Measurements from ENCODE around the gene ACBD6.

DNA sequence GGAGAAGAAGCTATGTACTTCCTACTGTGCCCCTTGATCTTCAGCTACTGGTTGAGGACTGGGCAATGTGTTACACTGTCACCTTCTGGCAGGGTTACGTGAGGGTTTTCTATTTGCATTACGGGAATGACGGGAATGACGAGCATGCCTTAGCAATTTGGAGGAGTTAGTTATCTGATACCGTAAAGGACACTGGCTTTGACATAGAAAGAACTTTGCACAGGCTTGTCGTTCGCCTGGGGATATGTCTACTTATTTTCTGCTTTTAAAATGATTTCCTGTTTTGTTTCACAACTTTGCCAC lies 19.8 kb upstream of the ACBD6 start:
- no peak for TF ChIP-seq CTCF (conservative IDR thresholded peaks at IDR 0.05; ENCODE audit: low read depth, low read length)
- no peak for TF ChIP-seq USF2 (IDR thresholded peaks at IDR 0.05; ENCODE audit: low read depth, low read length)
- no peak for TF ChIP-seq NFE2L2 (IDR thresholded peaks at IDR 0.05; ENCODE audit: low read depth, low read length)
- no peak for TF ChIP-seq POLR2A (IDR thresholded peaks at IDR 0.05; ENCODE audit: low read depth, low read length)
- no peak for TF ChIP-seq RAD21 (IDR thresholded peaks at IDR 0.05; ENCODE audit: low read length)
- no peak for TF ChIP-seq MXI1 (IDR thresholded peaks at IDR 0.05; ENCODE audit: borderline replicate concordance, low read depth, low read length)
- TF ChIP-seq MAZ (IDR thresholded peaks at IDR 0.05; ENCODE audit: borderline replicate concordance, low read depth, low read length), result no peak
- no peak for TF ChIP-seq BHLHE40 (IDR thresholded peaks at IDR 0.05; ENCODE audit: low read depth, low read length)
- TF ChIP-seq MAFK (IDR thresholded peaks at IDR 0.05; ENCODE audit: low read depth, low read length), result no peak
- no peak for TF ChIP-seq RCOR1 (IDR thresholded peaks at IDR 0.05; ENCODE audit: insufficient replicate concordance, low read length)
